ENCODE measurements around the gene OLFM1. TPM values are rescaled to one million over a fixed set of nuclear protein-coding genes. Genes with fewer than 3 reads are reported as not detected.

OLFM1 gene
- polyA plus RNA-seq, 3 donors, result 6.5 to 24.8 (median 15.2) TPM

DNA sequence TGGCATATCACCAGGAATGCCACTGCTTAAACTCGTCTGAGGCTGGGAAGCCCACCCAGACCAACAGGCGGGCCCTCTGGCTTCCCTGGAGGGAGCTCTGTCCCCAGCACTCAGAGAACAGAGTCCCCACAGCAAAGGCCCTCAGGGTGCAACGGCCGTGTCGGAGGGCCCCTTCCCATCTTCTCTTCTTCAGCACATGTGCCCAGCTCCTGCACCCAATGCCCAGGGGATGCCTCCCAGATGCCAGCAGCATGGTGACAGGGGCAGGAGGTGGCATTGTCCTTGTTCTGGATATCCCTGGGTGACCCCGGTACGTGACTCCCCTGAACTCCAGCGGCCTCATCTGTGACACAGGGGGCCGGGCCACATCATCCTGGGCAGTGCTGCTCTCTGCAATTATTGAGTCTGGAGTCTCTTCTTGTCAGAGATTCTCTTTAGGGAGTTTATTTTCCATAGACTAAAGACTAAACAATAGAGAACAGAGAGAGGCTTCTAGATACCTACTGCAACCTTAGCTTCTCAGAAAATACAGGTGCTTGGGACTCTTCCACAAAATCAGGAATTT is 13.6 kb upstream of the OLFM1 start:
- H3K27ac ChIP-seq (ENCODE audit: low read depth, low read length), result no peak overlapping the region
- WGBS, 3 donors, result 78 to 86% (median 80%) methylated on average over 9 of the region's 9 CpGs

DNA sequence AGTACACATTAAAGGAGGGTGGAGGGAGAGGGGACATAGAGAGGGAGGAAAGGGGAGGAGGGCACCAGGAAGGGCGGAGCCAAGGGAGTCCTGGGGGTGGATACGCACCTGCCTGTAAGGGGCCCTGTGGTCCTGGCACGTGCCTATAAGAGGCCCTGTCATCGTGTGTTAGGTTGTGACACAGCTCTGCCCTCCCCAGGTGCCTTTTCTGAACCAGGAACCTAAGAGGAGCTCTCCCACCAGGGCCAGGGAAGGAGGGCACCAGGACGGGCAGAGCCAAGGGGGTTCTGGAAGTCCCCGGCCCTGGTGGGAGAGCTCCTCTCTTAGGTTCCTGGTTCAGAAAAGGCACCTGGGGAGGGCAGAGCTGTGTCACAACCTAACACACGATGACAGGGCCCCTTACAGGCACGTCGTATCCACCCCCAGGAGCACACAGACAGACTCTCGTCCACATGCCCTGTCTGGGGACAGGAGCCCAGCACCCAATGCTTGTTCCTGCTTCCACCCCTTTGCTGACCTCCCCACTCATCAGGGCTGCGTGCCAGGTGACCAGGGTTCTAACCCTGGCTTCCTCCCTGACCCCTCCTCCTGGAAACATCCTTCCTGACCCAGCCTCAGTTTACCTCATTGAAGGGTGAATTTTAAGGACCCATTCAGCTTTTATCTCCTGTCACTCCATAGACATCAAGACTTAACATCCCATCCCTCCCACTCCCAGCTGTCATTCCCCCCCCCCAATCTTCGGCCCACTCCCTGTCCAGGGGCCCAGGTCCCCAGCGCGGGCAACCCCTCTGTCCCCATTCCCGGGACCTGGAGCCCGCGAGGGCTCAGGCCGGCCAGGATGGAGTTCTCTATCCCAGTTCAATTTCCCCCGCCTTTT is 12.9 kb upstream of the OLFM1 start:
- H3K27ac ChIP-seq (ENCODE audit: low read depth, low read length), result no peak overlapping the region

DNA sequence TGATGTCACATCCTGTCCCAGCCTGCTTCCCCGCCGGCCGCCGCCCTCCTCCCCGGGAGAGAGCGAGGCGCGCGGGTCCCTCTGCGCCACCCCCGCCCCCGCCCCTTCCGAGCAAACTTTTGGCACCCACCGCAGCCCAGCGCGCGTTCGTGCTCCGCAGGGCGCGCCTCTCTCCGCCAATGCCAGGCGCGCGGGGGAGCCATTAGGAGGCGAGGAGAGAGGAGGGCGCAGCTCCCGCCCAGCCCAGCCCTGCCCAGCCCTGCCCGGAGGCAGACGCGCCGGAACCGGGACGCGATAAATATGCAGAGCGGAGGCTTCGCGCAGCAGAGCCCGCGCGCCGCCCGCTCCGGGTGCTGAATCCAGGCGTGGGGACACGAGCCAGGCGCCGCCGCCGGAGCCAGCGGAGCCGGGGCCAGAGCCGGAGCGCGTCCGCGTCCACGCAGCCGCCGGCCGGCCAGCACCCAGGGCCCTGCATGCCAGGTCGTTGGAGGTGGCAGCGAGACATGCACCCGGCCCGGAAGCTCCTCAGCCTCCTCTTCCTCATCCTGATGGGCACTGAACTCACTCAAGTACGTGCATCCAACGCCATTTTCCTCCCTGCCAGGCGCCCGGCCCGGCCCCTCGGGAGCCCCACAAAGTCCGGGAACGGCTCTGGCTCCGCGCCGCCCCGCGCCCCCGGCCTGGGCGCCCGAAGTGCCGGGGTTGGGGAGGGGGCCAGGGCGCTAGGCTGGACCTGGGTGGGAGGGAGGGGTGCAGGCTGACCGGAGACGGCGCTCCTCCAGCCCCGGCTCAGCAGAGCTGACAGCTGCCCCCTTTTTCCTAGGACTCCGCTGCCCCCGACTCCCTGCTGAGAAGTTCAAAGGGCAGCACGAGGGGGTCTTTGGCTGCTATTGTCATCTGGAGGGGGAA is 12.0 kb upstream of the OLFM1 start:
- no peak overlapping the region for H3K27ac ChIP-seq (ENCODE audit: low read depth, low read length)

More for the DNA sequence above, 12.9 kb upstream of the OLFM1 start:
- WGBS, 3 donors, result 39 to 46% (median 46%) methylated on average over 19 of the region's 19 CpGs

DNA sequence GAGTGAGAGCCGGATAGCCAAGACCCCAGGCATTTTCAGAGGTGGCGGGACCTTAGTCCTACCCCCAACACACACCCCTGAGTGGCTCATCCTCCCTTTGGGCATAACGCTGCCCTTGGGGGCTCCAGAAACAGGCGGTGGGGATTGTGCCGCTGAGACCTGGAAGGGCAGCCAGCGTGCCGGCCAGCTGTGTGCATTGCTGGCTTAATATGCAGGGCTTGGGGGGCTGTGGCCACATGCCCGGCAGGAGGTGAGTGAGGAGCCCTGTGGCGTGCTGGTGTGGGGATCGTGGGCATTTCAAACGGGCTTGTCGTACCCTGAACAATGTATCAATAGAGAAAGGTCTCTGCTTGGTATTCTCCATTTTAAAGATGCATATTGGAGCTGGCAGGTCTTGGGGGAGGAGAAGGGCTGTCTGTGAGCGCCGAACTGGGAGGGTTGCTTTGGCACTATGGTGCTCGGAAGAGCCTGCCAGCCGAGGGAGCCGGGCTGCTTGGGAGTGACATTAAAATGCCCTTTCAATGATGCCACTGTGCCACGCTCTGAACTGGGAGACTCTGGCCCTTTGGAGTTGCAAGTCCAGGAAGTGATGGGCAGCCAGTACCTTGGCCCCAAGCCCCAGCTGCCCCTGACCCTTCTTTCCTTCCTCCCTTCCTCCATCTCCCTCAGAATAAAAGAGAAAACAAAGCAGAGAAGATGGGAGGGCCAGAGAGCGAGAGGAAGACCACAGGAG is 11.2 kb upstream of the OLFM1 start:
- 29 to 32% (median 30%) methylated on average over 18 to 19 of the region's 19 CpGs for WGBS, 3 donors
- no peak overlapping the region for H3K27ac ChIP-seq (ENCODE audit: low read depth, low read length)

More for the DNA sequence above, 12.0 kb upstream of the OLFM1 start:
- WGBS, 3 donors, result 1 to 2% (median 2%) methylated on average over 59 to 90 of the region's 90 CpGs

DNA sequence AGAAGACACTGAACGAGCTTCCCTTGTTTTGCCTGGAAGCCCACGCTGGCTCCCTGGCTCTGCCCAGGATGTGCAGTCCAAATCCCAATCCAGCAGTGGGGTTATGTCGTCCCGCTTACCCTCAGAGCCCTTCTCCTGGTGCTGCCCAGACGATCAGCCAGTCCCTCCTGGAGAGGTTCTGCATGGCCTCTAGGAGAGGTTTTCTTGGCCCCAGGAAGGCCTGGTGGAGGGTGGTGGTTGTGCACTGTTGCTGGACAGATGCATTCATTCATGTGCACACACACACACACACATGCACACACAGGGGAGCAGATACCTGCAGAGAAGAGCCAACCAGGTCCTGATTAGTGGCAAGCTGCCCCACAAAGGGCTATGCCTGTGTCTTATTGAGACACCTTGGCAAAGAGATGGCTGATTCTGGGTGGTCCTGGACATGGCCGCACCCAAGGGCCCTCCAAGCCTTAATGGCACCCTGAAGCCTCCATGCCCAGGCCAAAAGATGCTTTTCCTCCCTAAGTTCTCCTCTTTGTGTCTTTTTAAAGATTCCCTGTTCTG is 10.5 kb upstream of the OLFM1 start:
- WGBS, 3 donors, result 68 to 83% (median 81%) methylated on average over 6 of the region's 6 CpGs
- no peak overlapping the region for H3K27ac ChIP-seq (ENCODE audit: low read depth, low read length)

DNA sequence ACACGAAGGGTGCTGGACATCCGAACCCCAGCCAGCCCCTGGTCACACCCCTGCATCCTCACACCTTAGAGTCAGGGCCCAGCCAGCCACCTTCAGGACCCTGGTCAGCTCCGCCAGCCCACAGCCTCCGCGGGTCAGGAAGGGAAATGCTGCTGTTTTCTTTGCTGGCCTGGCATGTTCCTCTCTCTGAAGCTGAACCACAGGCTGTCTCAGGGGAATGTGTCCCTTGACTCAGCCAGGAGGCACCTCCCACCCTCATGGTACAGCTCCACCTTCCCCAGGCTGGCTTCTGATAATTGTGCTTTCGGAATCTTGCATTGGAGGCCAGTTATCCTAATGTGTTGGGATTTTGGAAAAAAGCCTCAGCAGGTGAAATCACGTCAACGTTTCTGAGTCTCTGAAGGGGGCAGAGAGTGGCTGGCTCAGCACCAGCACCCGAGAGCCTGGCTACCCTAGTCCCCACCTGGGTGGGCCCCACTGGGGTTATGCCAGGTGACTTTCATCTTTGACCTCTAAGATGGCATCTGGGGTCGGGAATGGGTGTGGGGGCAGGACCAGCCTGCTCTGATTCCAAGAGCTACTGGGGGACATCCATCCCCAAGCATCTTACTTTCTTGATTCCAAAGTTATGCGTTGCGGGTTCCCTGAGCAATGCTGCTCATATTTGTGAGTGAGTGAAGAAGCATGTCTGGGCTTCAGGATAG is 9.8 kb upstream of the OLFM1 start:
- WGBS, 3 donors, result 44 to 56% (median 54%) methylated on average over 12 of the region's 12 CpGs
- H3K27ac ChIP-seq (ENCODE audit: low read depth, low read length), result no peak overlapping the region

DNA sequence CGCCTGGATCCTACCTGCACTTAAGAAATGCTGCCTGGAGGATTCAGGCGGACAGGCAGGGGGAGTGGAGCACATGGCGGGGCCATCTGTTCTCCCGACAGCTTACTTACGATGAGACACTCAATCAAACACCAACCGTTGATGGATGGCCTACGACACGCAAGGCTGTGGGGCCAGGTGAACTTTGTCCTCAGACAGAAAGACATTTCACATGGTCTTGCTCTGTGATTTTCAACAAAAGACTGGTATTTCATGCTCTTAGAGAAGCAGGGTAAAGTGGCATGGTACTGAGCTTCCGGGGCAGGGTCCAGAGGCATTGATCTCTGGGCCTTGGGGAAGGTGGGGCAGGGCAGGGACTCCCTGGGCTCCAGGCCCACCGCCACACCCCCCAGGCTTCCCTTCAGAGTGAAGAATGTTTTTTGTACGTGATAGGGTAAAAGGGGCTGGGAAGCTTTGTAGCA is 9.1 kb upstream of the OLFM1 start:
- WGBS, 3 donors, result 57 to 86% (median 72%) methylated on average over 11 of the region's 11 CpGs
- no peak overlapping the region for H3K27ac ChIP-seq (ENCODE audit: low read depth, low read length)

DNA sequence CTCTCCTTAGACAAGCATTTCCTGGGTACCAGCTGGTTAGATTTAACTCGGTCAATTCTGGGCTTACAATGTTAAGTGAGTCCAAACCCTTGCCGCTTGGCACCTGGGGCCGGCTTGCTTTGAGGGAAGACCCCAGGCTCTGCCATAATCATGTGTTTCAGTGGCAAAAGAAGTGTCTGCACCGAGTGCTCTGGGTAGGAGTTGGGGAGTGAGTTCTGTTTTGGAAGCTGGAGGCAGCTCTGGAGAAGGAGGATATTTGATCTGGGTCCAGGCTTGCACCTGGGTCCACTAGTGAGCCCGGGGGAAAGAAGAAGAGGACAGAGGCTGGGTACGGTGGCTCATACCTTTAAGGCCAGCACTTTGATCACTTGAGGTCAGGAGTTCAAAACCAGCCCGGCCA is 8.4 kb upstream of the OLFM1 start:
- no peak overlapping the region for H3K27ac ChIP-seq (ENCODE audit: low read depth, low read length)
- 85 to 92% (median 88%) methylated on average over 7 of the region's 7 CpGs for WGBS, 3 donors

DNA sequence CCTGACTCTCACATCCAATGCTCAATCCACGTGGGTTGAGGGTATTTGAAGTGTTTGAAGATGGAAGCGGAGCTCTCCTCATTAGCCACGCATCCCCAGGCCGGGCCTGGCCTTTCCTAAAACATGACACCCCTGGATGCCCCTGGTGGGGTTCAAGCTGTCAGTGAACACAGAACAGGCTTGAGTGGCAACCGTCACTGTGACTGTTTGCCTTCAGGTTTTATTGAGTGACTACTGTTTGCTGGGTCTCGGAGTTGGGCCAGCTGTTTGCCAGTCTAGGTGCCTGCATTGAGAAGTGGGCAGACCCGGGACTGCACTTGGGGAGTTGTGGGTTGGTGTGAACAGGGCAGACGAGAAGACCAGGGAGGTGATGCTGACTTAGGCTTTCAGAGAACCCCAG is 7.8 kb upstream of the OLFM1 start:
- WGBS, 3 donors, result 75 to 84% (median 84%) methylated on average over 8 of the region's 8 CpGs

DNA sequence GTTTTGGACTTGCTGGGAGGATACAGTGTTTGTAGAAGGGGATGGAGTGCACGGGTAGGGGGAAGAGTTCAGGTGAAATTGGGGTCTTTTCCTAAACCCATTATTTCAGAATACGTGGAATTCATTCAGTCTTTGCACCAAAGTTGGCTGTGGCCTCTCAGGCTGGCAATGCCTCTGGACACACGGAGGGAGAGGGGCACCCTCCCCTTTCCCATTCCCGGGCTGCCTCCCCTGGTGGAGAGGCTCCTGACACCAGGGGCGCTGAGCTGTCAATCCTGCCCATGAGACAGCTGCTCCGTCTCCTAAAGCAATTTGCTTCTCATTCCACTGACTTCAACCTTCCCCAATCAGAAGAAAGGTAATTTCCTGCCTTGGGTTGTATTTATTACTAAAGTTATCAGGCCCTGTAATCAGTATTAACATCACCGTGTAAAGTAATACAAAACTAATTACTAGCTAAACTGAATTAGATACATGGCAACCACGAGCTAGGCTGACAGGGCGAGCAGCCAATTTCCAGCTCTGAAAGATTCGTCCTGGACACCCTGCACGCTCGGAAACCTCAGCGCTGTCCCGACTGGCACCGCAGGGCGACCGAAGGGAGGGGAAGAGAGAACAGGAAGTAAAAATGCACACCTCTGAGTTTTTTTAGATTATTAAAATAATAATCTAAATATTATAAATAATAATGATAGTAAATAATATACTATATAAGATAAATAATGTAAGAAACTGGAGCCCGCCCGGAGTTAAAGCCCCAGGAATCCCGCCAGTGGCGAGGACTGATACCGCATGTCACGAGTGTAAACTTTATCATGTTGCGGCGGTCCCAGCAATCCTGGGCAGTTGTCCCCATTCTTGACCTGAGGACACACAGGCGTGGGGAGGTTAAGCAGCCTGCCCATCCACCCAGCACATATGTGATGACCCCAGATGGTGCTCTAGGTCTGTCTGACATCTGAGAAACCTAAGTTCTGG is 6.9 kb upstream of the OLFM1 start:
- H3K27ac ChIP-seq (ENCODE audit: low read depth, low read length), result no peak overlapping the region
- 74 to 83% (median 82%) methylated on average over 26 of the region's 26 CpGs for WGBS, 3 donors

More for the DNA sequence above, 7.8 kb upstream of the OLFM1 start:
- no peak overlapping the region for H3K27ac ChIP-seq (ENCODE audit: low read depth, low read length)

DNA sequence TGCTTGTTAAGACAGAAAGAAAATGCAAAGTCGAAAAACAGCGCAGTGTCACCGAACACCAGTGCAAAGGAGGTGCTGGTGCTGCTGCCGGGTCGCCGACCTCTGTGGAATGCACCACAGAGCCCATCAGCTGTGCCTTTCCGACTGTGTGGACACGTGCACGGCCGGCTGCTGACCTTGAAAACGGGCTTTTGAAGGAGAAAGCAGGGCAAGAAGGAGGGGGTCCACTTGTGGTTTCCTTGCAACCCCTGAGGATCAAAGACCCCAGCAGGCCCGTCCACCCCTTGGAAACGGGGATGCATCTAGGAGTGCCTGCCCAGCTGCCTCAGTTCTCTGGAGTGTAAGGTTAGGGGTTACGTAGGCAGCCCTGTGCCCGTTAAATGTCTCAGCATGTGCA is 6.2 kb upstream of the OLFM1 start:
- whole genome bisulfite sequencing, 3 donors, result 64 to 89% (median 86%) methylated on average over 15 of the region's 15 CpGs
- H3K27ac ChIP-seq (ENCODE audit: low read depth, low read length), result no peak overlapping the region

DNA sequence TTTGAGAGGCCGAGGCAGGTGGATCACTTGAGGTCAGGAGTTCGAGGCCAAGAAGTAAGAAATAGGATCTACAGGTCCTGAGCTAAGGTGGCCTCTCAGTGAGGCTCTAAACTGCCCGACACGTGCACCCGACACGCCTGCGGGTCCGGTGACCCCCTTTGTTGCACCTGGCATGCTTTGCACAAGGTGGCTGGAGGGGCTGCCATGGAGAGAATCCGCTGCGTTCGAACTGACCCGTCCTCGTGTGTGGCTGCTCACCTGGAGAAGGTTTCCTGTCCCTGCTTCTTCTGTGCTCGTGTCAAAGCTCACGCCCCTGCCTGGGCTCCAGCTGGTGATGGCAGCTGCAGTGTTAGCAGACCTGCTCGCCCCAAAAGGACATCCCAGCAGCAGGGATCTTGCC is 5.7 kb upstream of the OLFM1 start:
- 81 to 91% (median 91%) methylated on average over 16 of the region's 16 CpGs for WGBS, 3 donors
- no peak overlapping the region for H3K27ac ChIP-seq (ENCODE audit: low read depth, low read length)

DNA sequence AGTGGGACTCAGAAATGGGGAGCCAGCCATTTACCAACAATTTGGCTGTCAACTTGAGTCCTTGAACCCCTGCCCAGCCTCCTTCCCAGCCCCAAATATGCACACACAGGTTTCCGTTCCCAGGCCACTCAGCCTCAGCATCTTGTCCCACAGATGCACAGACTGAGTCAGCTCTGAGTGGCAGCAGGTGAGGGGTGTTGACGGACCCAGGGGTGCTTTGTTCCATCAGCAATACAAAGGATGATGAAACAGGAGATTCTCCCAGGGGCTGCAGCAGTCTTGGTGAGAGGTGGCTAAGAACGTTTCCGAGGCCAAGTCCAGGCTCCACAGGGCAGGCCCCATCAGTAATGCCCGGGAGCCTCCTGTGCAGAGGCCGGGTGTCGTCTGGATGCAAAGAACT is 4.9 kb upstream of the OLFM1 start:
- H3K27ac ChIP-seq (ENCODE audit: low read depth, low read length), result no peak overlapping the region
- WGBS, 3 donors, result 72 to 83% (median 77%) methylated on average over 7 of the region's 7 CpGs

DNA sequence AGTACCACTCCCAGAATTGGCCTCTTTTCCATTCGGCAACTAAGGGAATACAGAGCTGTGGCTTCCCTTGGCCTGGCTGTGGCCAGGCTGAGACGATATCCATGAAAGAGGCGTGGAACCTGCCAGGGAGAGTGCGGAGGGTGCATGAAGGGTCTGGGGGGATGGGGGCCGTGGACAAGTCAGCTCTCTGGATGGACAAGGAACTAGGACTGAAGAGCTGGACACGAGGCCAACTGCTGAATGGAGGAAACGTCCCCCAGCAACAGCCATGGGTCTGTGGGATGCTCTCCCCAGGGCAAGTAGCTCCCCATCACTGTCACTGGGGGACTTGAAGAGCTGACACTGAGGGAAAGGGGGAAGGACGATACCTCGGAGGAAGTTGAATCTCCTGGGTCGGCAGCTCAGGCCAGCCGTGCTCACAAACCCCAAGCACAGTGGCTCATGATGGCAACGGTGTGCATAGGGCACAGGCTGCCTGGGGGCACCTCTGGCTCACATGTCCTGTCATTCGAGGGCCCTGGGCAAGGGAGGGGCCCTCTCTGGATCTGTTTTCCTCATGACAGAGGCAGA is 4.1 kb upstream of the OLFM1 start:
- H3K27ac ChIP-seq (ENCODE audit: low read depth, low read length), result no peak overlapping the region
- WGBS, 3 donors, result 50 to 63% (median 60%) methylated on average over 12 to 13 of the region's 13 CpGs

DNA sequence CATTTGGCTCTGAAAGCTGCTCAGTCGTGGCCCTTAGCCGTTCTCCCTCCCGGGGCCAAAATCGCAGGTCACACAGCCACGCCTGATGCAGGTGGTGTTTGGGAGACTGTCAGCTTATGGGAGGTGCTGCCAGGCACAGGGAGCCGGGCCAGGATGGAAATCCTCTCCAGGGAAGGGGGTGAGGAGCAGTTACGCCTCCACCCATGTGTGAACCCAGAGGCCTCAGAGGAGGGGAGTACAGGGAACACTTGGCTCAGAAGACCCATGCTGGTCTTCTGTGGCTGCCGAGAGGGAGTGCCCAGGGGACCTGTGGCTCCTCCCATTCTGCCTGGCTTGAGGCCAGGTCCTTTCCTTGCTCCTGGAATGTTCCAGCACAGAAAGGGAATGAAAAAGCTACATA is 3.6 kb upstream of the OLFM1 start:
- 34 to 38% (median 37%) methylated on average over 8 of the region's 8 CpGs for WGBS, 3 donors

DNA sequence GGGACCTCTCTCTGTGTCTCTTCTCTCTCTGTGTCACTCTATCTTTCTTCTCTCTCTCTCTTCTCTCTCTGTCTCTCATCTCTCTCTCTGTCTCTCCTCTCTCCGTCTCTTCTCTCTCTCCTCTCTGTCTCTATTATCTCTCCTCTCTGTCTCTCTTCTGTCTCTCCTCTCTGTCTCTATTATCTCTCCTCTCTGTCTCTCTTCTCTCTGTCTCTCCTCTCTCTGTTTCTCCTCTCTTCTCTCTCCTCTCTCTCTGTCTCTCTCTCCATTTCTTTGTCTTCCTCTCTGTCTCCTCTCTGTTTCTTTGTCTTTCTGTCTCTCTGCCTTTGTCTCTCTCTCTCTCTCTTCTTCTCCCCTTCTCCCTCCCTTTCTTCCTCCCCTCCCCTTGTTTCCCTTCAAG is 3.2 kb upstream of the OLFM1 start:
- no peak overlapping the region for H3K27ac ChIP-seq (ENCODE audit: low read depth, low read length)
- 61 to 91% (median 84%) methylated on average over 1 of the region's 1 CpG for WGBS, 3 donors

More for the DNA sequence above, 3.6 kb upstream of the OLFM1 start:
- no peak overlapping the region for H3K27ac ChIP-seq (ENCODE audit: low read depth, low read length)
